K562 (cell line): ENCODE results near the gene CSNK2A1. TPM values are rescaled to one million over a fixed set of nuclear protein-coding genes. Genes with fewer than 3 reads are reported as not detected.
A peak's percentile ranks its signal among the peaks of the same experiment; 100 is the strongest.

Experiments
- GABPB2 ChIP-seq: fragments of 250-450 bp; sonication (Bioruptor Pico); conservative IDR thresholded peaks from 2 replicates; pipeline ENCODE4 v1.5.1; 2021; ENCODE audit warnings: mild to moderate bottlenecking
- MGA ChIP-seq: fragments of 450-650 bp; IDR thresholded peaks from 2 replicates; pipeline ENCODE4 v1.6.1; 2016; ENCODE audit warnings: mild to moderate bottlenecking, moderate library complexity
- REST ChIP-seq, 2 experiments: fragments of 450-650 bp; formaldehyde crosslinking in 1 of 2; IDR thresholded peaks; 2 replicates each; pipeline versions ENCODE4 v1.4.0 to v1.6.1; 2014 to 2020; ENCODE audit warnings: mild to moderate bottlenecking in 2 of 2, borderline replicate concordance in 1 of 2, low read depth in 1 of 2
- polyA plus RNA-seq, 8 experiments: library from polyadenylated mRNA; depleted of rRNA in 4 of 8; stranded (reverse) in 5 of 8; unstranded in 3 of 8; fragments of >200 nt; fragmentation: Nextera tagmentation in 2 of 8; fragmentation: Illumina TruSeq in 1 of 8; extraction: Ambion mirVana in 2 of 8; extraction: Trizol in 1 of 8; gene quantifications; 2 replicates each; pipeline versions ENCODE4 v1.2.1 to v1.2.3, GENCODE V29; 2011 to 2014; ENCODE audit warnings: inconsistent platforms in 1 of 8, missing spikeins in 1 of 8
- total RNA-seq, 7 experiments: library from RNA; depleted of rRNA in 6 of 7; stranded (reverse); fragments of >200 nt in 6 of 7; fragmentation: Illumina TruSeq in 2 of 7; extraction: Trizol in 2 of 7; gene quantifications; 2 replicates each; pipeline versions ENCODE4 v1.2.1 to v1.2.3, GENCODE V29; 2011 to 2021; ENCODE audit warnings: low replicate concordance in 1 of 7

CSNK2A1 gene
- total and polyA plus RNA-seq, 9 of the 15 experiments (the other 6 are each of a cell fraction or from before 2014, with no cell fraction given) = 71.0 to 251 (median 103) TPM

GRCh38 chr20:561437-562231 lies 18.0 kb upstream of the CSNK2A1 start (continued):
- TF ChIP-seq REST (IDR thresholded peaks at IDR 0.05; ENCODE audit: borderline replicate concordance) = peak; percentile 89; the same call in 1 of the 2 replicates
- TF ChIP-seq REST (CRISPR knock-in tag; IDR thresholded peaks at IDR 0.05; ENCODE audit: low read depth) = no peak
- TF ChIP-seq GABPB2 (CRISPR knock-in tag) = no peak
- TF ChIP-seq MGA = no peak
